GM03348 (cell line): ENCODE results near the gene LHFPL6.

Source experiments
- DNase-seq: peaks from one replicate; pipeline ENCODE4 v3.0.0; 2012; ENCODE audit warnings: low spot score

Gene LHFPL6

GRCh38 chr13:39510316-39510695, 92.7 kb downstream of the LHFPL6 start:
- DNase-seq: no peak

- DNase-seq: no peak
Observed at GRCh38 chr13:39509616-39510315, 93.2 kb downstream of the LHFPL6 start.

DNA sequence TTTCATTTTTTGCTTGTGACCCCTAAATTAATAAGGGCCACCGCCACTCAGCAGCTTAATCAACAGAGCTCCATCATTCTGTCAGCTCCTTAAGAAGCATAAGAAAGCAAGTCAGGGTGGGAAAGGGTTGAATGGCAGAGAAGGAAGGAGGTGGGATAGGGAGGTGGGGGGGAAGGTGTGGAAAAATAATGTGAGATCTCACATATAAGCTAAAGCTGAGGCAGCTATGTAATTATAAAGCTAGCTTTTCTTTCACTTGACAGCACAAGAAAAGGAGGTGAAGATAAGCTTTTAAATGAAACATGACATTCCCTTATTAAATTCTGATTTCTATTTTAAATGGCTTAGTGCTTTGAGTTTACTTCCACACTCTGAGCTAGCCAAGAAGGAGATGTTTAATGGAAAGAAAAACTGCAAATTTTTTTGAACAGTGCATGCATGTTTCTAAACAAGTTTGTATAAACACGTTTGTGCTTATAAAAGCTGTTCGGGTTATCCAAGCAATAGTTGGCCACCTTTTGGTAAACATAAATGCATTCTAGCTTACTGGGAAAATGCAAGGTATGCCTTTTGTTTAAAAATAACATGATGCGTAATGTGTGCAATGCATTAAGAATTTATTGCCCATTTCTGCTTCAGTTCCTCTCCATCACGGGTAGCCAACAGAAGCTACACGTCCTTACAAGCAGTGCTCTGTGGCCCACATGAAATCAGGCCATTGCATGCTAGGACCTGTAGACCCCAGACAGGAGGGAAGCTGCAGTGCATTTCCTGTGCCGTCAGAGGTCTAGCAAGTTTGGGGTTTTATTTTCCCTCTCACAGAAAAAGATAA, 96.2 kb downstream of the LHFPL6 start:
- no peak for DNase-seq

GRCh38 chr13:39505151-39505550, 97.8 kb downstream of the LHFPL6 start:
- DNase-seq: no peak

GRCh38 chr13:39503048-39503447, 99.9 kb downstream of the LHFPL6 start:
- DNase-seq: no peak

DNA sequence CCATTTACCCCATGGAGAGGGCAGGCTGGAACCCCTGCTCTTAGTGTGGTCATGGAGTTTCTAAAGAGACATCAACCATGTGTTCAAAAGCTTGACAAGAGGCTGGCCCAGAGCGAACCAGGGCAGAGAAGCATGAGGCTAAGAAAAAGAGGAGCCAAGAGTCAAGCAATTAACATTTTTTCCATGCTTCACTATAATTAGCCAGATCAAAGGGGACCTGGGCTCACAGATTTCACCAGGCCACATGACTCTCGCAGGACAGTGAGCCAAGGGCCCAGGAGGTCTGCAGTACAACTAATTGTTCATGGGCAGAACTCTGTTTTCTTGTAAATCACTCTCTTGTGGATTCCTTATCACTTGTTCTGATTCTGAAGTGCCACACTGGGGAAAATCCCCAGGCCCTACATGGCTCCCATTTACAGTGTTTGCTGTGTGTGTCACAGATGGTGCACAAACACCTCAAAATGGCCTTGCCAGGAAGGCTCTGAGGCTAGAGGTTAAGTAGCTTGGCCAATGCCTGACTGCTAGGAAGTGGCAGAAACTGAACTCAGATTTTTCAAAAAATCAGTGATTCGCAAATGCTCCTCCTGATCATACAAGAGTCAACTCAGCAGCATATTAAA, 101.2 kb downstream of the LHFPL6 start:
- DNase-seq: no peak

- DNase-seq: no peak
Observed at GRCh38 chr13:39499604-39500003, 103.4 kb downstream of the LHFPL6 start.

DNA sequence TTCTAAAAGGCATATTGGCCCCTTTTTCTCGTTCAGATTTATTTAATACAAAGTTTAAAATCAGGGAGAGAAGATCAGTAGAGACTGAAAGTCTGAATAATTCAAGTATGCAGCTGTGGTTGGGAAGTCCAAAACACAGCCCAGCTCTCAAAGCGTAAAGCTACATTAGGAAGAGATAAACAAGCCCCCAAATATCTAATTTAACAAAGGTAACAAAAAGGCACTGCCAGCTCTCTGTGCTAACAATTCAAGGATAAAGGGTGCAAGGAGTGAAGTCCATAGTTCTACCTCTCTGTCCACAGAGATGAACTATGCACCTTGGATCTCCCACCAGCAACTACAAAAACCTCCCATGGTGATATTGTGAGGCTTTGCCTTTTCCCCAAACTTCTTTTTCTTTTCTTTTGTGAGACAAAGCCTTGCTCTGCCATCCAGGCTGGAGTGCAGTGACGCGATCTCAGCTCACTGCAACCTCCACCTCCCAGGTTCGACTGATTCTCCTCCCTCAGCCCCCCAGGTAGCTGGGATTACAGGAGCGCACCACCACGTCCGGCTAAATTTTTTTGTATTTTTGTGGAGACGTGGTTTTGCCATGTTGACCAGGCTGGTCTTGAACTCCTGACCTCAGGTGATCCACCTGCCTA, 104.4 kb downstream of the LHFPL6 start:
- DNase-seq: no peak

DNA sequence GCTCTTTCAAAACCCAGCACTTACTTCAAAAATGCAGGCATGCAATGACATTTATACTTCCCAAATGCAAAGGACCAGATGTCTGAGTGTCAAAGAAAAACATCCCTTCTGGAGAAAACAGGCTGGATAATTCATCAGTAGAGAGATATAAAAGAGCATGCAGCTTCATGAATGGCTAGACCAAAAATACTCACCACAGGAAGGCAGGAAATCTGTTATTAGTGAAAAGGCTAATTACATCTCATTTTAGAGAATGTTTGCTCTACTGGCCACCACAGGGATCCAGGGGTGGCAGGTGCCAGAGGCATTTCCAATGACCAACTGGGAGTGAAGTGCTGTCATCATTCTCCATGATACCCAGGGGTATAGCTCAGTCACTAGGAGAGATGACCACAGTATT, 106.5 kb downstream of the LHFPL6 start:
- DNase-seq: no peak

DNA sequence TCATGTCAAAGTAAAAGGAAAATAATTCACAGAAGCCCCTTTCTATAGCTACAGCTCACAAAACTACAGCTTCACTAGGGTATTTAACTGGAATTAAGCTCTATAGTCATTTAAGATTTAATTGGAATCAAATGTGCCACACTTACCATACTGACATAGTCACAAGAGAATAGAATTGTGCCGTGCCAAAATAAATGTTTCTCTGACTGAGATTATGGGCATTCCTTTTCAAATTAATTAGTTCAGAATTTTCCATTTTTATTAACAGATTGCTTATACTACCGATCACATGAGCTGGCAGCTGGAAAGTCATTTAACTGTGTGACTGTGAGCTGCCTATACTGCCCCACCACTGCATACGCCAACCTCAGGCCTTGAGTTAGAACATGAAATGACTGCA, 108.4 kb downstream of the LHFPL6 start:
- no peak for DNase-seq

DNA sequence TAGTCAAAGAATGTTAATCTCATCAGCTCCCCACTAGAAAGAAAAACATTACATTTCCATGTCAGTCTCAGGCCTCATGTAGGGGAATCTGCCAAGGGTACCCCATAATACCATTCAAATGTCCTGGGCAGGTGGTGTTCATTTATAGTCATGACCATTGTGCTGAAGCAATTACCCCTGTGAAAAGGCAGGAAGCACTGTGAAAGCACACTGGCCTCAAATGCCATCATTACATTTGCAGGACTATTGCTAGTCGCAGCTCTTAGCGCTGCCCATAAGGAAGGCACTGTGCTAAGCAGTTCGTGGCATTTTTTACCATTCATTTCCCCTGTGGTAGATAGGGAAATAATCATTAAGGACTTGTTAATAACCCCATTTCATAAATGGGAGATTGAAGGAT, 109.0 kb downstream of the LHFPL6 start:
- DNase-seq: no peak

GRCh38 chr13:39490136-39490535, 112.9 kb downstream of the LHFPL6 start:
- no peak for DNase-seq

DNA sequence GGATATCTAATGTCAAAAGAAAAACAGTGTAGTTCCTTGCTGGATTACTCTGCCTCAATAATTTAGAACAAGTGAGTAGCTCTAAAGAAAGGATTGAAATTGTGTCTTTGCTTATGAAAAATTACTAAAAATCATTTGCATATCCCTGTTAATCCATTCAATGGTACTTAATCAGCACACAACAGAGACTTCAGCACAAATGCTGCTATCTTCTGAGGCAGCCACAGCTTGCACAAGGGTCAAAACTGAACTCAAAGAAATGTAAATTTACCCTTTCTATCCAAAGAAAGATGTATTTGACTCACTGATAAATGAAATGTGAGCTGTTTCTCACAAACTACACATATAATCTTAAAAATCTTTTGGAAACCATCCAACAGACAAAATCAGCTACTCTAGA, 116.2 kb downstream of the LHFPL6 start:
- DNase-seq: no peak

DNA sequence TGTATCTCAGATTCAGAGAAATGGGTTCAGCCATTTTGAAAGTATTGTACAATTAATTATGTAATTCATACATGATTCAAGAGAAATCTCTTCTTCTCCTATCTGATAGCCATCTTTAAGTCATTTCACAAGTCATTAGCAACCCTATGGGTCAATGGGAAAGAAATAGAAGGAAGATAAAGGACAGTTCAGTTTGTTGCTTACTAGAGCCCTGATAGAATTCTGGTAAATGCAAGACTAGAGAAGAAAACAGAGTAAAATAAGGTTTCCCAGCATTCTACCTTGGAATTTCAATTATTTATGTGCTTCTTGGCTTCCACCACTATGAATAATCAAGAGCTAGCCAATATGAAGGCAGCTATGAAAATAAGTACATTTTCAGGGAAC, 117.7 kb downstream of the LHFPL6 start:
- no peak for DNase-seq

DNA sequence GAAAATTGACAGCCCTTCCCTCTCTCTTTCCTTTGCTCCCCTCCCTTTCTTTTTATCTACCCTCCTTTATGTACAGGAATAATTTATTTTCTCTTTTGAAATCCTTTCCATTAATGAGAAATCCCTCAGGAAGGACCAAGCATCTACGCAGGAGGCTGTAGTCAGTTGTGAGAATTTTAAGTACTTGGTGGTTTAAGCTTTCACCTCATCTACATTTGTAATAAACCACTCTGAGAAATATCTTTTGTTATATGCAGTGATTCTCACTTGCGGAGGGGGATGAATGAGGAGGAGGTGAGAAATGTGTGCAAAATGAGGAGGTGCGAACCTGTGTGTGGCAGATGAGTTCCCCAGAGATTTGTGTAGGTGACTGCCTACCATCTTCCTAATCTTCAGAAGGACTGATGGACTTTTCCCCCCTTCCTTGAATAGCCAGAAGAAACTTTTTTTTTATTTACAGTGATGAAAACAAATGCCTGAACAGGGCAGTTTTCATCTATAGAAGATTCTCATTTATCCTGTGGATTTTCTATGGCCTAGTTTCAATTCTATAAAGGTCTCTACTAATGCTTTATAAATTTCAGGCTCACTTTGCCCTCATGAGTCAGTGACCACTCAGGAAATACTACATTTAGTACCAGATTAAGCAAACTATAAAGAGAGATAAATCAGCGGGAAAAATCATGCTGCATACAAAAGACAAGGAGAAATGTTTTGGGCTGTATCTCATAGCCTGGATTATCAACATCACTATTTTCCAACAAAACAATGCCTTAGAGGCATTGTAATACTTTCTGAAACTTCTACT, 118.3 kb downstream of the LHFPL6 start:
- DNase-seq: peak; percentile 32

GRCh38 chr13:39483326-39483725, 119.7 kb downstream of the LHFPL6 start:
- DNase-seq: no peak

DNA sequence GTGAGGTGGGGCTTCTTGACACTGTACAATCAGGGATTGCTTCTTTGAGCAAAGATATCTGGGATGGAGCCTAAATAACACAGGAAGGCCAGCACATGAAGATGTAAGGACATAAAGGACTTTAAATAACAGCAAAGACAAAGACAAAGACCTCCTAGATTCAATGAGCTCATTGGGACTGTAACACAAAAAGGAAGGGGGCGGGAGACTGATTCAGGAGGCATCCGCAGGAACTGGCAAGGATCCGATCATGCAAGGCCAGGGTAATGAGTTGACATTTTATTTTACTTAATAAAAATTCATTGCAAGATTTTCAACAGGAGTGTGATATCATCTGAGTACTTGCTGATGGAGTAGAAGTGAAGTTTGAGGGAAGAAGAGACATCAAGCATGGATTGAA, 121.5 kb downstream of the LHFPL6 start:
- DNase-seq: no peak

DNA sequence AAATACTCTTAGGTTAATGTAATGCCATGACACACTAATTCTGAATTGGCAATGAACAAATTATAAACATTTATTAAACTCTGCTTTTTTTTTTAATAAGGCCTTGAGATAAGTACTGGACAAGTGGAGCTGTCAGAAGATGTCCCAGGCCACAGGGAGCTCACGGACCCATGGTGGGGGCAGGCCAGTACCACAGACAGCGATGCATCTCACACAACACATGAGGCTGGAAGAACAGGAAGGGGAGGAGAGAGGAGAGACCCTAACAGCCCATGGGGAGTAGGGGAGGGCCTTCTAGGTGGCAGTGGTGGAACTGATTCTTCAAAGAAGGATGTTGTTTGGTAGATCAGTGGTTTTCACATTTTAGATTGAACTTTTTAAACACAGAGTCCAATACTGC, 128.4 kb downstream of the LHFPL6 start:
- no peak for DNase-seq

DNA sequence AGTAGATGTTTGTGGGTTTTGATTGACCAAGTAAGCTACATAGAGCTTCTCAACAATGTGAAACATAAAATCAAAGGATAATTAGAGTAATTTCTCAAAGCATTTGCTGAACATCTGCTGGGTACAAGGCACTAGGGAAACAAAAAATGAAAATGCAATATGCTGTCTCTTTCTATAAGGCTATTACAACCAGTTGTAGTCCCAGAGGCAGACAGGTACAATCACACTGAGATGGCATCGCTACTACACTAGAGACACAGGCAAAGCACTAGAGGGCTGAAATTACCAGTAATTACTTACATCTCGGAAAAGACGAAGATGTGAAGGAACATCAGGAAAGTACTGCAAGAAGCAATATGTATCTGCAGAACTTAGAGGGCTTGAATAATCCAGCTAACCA, 133.3 kb downstream of the LHFPL6 start:
- DNase-seq: no peak

- DNase-seq: peak; percentile 15
Observed at GRCh38 chr13:39468306-39468705, 134.7 kb downstream of the LHFPL6 start.

GRCh38 chr13:39463611-39464010, 139.4 kb downstream of the LHFPL6 start:
- no peak for DNase-seq

DNA sequence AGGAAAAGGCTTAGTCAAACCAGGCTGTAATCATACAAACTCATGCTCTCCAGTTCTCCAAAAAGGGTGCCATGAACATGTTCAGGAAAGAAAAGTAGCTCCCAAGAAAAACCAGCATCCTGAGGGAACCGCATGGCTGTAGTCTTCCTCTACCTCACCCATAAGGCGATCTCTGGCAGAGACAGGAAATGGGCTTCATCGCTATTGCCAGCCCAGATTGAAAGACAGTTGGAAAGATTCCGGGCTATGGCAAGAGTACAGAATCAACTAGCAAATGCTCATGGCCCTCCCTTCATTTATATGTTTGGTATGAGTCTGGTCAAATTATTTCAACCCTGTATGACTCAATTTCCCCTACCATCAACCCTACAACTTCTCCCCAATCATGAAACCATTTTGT, 140.1 kb downstream of the LHFPL6 start:
- DNase-seq: no peak
